SK-N-SH treated with all-trans-retinoic acid at 6 μM for 48 hours (cell line): Measurements from ENCODE around the gene RNASE8.

Experiments
- ISL1 ChIP-seq: fragments of 250-450 bp; sonication (Bioruptor Pico); IDR thresholded peaks from 2 replicates; pipeline ENCODE4 v2.1.2; 2022; ENCODE audit warnings: mild to moderate bottlenecking, moderate library complexity
- PATZ1 ChIP-seq: fragments of 250-450 bp; sonication (Bioruptor Pico); IDR thresholded peaks from 2 replicates; pipeline ENCODE4 v1.8.0; 2020; ENCODE audit warnings: mild to moderate bottlenecking, moderate library complexity, borderline replicate concordance

GRCh38 chr14:21091821-21092272, 34.2 kb downstream of the RNASE8 start:
- TF ChIP-seq ISL1 (CRISPR knock-in tag) (no peak), PATZ1 (CRISPR knock-in tag) (no peak)
